PFSK-1 (cell line): ENCODE data around the gene ANKRD12.

Experiments
- FOXP2 ChIP-seq: optimal IDR thresholded peaks from 2 replicates; pipeline ENCODE3; 2011; ENCODE audit warnings: borderline replicate concordance, control low read depth, inconsistent platforms; ENCODE audit not compliant: insufficient read depth; ENCODE audit errors: extremely low read length, extremely low read depth
- POLR2AphosphoS5 ChIP-seq: IDR thresholded peaks from 2 replicates; pipeline ENCODE4 v1.6.1; 2012; ENCODE audit warnings: low read depth, mild to moderate bottlenecking, control low read depth, low read length, moderate library complexity
- REST ChIP-seq, 2 experiments: IDR thresholded peaks; 2 replicates each; pipeline versions ENCODE4 v1.6.1 to v1.8.0; 2011 to 2012; ENCODE audit warnings: low read depth in 2 of 2, low read length in 2 of 2, control low read depth in 1 of 2, inconsistent platforms in 1 of 2, mild to moderate bottlenecking in 1 of 2, moderate library complexity in 1 of 2; ENCODE audit not compliant: insufficient read depth in 1 of 2
- SIN3A ChIP-seq: IDR thresholded peaks from 2 replicates; pipeline ENCODE4 v1.6.1; 2012; ENCODE audit warnings: mild to moderate bottlenecking, low read length, moderate library complexity, borderline replicate concordance; ENCODE audit not compliant: insufficient read depth
- TAF1 ChIP-seq: IDR thresholded peaks from 2 replicates; pipeline ENCODE4 v1.6.1; 2012; ENCODE audit warnings: low read length, control low read depth, borderline replicate concordance; ENCODE audit not compliant: insufficient read depth

Gene ANKRD12

GRCh38 chr18:9231852-9232486 lies 95.4 kb downstream of the ANKRD12 start:
- TF ChIP-seq REST (IDR thresholded peaks at IDR 0.05; ENCODE audit: insufficient read depth in 1 of 2, low read depth in 2 of 2, low read length in 2 of 2) (no peak), FOXP2 (no peak), SIN3A (no peak), POLR2AphosphoS5 (no peak), TAF1 (no peak)

- TF ChIP-seq REST (IDR thresholded peaks at IDR 0.05; ENCODE audit: insufficient read depth in 1 of 2, low read depth in 2 of 2, low read length in 2 of 2) (no peak), SIN3A (no peak), TAF1 (no peak), FOXP2 (no peak), POLR2AphosphoS5 (no peak)
Measured at GRCh38 chr18:9232977-9233376, 96.4 kb downstream of the ANKRD12 start.

- TF ChIP-seq REST (IDR thresholded peaks at IDR 0.05; ENCODE audit: insufficient read depth in 1 of 2, low read depth in 2 of 2, low read length in 2 of 2): no peak
- no peak for TF ChIP-seq FOXP2
- TF ChIP-seq POLR2AphosphoS5: no peak
- TF ChIP-seq TAF1: no peak
- TF ChIP-seq SIN3A: no peak
Measured at GRCh38 chr18:9233771-9234440, 97.3 kb downstream of the ANKRD12 start.

- TF ChIP-seq TAF1 (no peak), POLR2AphosphoS5 (no peak), SIN3A (no peak), REST (IDR thresholded peaks at IDR 0.05; ENCODE audit: insufficient read depth in 1 of 2, low read depth in 2 of 2, low read length in 2 of 2) (no peak)
Measured at GRCh38 chr18:9234528-9234927, 97.9 kb downstream of the ANKRD12 start.
